PFSK-1 (cell line): ENCODE measurements around the gene TRAPPC11.

Experiments
- FOXP2 ChIP-seq: optimal IDR thresholded peaks from 2 replicates; pipeline ENCODE3; 2011; ENCODE audit warnings: borderline replicate concordance, control low read depth, inconsistent platforms; ENCODE audit not compliant: insufficient read depth; ENCODE audit errors: extremely low read length, extremely low read depth
- POLR2AphosphoS5 ChIP-seq: IDR thresholded peaks from 2 replicates; pipeline ENCODE4 v1.6.1; 2012; ENCODE audit warnings: low read depth, mild to moderate bottlenecking, control low read depth, low read length, moderate library complexity
- SIN3A ChIP-seq: IDR thresholded peaks from 2 replicates; pipeline ENCODE4 v1.6.1; 2012; ENCODE audit warnings: mild to moderate bottlenecking, low read length, moderate library complexity, borderline replicate concordance; ENCODE audit not compliant: insufficient read depth
- TAF1 ChIP-seq: IDR thresholded peaks from 2 replicates; pipeline ENCODE4 v1.6.1; 2012; ENCODE audit warnings: low read length, control low read depth, borderline replicate concordance; ENCODE audit not compliant: insufficient read depth
- TF ChIP-seq, protein P1 (sequence below), 2 experiments: IDR thresholded peaks; 2 replicates each; pipeline versions ENCODE4 v1.6.1 to v1.8.0; 2011 to 2012; ENCODE audit warnings: low read depth in 2 of 2, low read length in 2 of 2, control low read depth in 1 of 2, inconsistent platforms in 1 of 2, mild to moderate bottlenecking in 1 of 2, moderate library complexity in 1 of 2; ENCODE audit not compliant: insufficient read depth in 1 of 2

DNA sequence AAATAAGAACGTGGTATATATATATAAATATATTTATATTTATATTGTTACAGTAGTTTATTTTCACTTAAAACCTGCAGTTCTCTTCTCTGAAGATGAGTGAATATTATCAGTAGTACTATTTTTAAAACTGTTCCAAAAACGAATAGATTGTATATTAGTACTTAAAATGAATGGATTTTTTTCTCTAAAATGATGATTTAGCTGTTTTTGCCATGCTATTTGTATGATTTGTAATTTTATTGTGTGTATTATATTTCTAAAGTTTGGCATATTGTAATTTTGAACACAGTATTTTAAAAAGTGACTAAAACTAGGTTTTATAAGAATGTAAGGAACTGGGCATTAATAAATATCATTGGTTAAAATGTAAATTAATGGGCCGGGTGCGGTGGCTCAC lies 22.0 kb downstream of the TRAPPC11 start:
- TF ChIP-seq TAF1, result no peak
- no peak for TF ChIP-seq POLR2AphosphoS5
- TF ChIP-seq, protein P1, sequence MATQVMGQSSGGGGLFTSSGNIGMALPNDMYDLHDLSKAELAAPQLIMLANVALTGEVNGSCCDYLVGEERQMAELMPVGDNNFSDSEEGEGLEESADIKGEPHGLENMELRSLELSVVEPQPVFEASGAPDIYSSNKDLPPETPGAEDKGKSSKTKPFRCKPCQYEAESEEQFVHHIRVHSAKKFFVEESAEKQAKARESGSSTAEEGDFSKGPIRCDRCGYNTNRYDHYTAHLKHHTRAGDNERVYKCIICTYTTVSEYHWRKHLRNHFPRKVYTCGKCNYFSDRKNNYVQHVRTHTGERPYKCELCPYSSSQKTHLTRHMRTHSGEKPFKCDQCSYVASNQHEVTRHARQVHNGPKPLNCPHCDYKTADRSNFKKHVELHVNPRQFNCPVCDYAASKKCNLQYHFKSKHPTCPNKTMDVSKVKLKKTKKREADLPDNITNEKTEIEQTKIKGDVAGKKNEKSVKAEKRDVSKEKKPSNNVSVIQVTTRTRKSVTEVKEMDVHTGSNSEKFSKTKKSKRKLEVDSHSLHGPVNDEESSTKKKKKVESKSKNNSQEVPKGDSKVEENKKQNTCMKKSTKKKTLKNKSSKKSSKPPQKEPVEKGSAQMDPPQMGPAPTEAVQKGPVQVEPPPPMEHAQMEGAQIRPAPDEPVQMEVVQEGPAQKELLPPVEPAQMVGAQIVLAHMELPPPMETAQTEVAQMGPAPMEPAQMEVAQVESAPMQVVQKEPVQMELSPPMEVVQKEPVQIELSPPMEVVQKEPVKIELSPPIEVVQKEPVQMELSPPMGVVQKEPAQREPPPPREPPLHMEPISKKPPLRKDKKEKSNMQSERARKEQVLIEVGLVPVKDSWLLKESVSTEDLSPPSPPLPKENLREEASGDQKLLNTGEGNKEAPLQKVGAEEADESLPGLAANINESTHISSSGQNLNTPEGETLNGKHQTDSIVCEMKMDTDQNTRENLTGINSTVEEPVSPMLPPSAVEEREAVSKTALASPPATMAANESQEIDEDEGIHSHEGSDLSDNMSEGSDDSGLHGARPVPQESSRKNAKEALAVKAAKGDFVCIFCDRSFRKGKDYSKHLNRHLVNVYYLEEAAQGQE (IDR thresholded peaks at IDR 0.05; ENCODE audit: insufficient read depth in 1 of 2, low read depth in 2 of 2, low read length in 2 of 2), result no peak
- TF ChIP-seq FOXP2, result no peak
- no peak for TF ChIP-seq SIN3A
